Measurements from ENCODE around the gene ARFGEF2.

ARFGEF2 gene

DNA sequence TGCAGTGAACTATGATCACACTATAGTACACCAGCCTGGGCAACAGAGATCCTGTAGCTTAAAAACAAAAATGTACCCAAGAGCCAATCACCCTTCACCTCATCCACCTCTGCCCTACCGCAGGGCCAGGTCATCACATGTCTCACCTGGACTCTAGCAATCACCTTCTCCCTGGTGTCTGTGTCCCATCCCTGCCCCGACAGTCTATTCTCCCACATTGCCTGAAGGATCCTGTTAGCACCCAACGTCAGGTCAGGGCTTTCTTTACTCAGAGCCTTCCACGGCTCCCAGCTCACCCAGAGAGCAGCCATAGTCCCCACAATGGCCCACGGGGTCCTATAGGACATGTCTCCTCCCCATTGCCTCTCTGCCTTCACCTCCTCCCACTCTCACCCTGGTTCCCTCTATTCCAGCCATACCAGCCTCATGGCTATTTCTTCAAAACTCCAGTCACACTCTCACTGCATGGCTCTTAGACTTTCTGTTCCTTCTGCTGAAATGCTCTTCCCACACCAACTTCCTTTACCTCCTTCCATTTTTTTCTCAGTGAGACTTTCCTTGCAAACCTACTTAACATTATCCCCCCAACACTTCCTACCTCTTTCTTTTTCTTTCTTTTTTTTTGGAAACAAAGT lies 22.5 kb upstream of the ARFGEF2 start:
- DNase-seq (ENCODE audit: low read depth) = no peak

DNA sequence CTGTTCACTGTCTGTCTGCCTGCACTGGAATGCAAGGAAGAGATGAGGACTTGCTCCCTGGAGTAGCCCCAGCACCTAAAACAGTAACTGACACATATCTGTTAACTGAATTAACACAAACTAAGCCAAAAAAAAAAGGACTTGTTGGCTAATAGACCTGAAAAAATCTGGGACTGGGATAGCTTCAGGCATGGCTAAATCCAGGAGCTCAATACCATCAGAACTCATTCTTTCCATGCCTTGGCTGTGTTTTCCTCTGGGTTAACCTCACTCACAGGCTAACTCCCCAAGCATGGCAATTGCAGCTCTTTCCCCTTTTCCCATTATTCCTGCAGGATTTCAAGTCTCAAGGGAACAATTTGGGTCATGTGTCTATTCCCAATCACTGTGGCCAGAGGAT lies 21.6 kb upstream of the ARFGEF2 start:
- no peak for DNase-seq (ENCODE audit: low read depth)

DNA sequence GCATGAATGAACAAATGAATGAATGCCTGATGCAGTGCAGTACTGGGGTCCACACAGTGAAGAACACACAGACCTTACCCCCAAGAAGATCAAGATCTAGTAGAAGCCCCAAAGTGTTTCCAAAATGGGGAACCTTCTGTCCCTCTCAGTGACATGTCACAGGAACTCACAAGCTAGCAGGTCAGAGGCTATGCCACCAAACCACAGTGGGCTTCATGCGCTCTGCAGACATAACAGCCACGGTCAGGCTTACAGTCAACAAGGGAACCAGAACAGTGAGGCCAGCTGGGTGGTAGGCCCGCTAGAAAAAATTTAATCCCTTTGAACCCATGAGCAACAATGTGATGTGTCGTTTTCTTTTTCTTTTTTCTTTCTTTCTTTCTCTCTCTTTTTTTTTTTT lies 20.2 kb upstream of the ARFGEF2 start:
- DNase-seq (ENCODE audit: low read depth) = no peak

DNA sequence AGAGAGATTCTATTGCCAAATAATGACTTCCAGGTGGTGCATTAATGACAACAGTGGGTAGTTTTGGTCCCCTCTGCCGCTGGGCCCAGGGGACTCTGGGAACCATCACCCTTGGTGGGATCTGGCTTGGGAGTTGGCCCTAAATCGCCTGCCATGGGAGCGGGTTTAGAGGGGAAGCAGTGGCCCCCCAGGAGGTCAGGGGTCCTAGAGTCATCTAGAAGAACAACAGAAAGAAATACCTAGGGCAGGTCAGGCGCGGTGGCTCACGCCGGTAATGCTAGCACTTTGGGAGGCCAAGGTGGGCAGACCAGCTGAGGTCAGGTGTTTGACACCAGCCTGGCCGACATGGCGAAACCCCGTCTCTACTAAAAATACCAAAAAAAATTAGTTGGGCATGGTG lies 17.8 kb upstream of the ARFGEF2 start:
- DNase-seq (ENCODE audit: low read depth) = no peak

DNA sequence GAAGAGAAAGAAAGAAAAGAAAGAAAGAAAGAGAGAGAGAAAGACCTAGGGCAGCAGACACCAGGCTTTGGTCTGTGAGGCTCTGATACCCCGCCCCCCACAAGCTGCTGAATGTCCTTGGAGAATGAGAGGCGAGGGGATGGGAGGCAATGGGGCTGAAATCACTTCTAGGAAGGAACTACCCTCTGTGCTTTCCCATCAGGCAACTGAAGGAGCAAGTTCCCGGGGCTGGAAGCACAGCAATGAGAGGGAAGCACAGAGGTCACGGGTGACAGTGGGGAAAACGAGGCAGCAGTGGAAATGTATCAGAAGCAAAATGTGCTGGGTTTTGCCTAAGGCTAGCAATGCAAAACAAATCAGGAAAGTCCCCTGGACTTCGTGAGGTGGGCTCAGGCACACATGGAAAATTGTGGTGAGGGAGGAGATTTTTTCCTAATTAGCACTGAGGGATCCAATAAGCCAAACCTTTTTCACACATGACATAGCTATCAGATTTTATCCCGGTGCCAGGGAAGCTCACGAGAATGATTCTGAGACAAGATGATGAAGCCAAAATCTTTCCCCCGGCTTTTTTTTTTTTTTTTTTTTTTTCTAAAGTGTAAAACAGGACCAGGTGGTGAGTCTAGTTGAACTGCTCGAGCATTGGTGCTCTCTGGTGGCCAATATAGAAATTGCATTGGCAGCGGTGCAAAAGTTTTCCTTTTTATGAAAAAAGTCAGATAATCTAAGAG lies 16.8 kb upstream of the ARFGEF2 start:
- peak; percentile 53 for DNase-seq (ENCODE audit: low read depth)

DNA sequence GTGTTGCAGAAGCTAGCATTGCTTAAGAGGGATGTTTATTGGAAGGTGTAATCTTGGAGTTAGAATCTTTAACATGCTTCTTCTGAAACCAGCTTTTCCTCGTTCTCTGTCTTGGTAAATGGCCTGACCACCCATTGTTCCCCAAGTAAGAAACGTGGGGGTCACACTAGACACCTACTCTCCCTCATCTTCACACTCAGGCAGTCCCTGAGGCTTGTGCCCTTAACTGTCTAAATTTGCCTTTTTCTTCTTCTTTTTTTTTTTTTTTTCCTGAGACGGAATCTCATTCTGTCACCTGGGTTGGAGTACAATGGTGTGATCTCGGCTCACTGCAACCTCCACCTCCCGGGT lies 16.2 kb upstream of the ARFGEF2 start:
- no peak for DNase-seq (ENCODE audit: low read depth)

DNA sequence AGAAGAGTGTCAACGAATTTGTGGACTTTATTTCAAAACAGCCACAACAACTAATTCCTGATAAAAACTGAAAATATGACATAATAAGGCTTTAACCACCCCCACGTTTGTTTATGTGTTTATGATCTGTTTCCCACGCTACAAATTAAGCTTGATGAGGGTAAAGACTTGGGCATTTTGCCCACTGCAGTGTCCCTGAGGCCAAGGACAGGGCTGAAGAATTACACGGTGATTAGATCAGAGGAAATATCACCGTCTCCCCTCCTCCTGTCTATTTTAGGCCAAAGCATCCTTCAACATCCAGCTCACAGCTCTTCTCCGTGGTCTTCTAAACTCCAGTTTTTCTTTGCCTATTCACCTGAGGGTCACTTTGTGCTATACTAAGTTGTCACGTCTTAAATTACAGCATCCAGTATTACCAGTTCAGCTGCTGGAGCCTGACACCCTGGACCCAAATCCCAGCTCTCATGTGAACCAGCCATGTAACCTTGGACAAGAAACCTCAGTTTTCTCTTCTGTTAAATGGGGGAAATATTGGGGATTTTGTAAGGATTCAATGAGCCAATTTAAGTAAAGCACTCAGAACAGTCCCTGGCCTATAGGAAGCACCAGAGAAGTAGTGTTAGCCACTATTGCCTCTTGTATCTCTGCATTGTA lies 15.2 kb upstream of the ARFGEF2 start:
- DNase-seq (ENCODE audit: low read depth) = no peak

DNA sequence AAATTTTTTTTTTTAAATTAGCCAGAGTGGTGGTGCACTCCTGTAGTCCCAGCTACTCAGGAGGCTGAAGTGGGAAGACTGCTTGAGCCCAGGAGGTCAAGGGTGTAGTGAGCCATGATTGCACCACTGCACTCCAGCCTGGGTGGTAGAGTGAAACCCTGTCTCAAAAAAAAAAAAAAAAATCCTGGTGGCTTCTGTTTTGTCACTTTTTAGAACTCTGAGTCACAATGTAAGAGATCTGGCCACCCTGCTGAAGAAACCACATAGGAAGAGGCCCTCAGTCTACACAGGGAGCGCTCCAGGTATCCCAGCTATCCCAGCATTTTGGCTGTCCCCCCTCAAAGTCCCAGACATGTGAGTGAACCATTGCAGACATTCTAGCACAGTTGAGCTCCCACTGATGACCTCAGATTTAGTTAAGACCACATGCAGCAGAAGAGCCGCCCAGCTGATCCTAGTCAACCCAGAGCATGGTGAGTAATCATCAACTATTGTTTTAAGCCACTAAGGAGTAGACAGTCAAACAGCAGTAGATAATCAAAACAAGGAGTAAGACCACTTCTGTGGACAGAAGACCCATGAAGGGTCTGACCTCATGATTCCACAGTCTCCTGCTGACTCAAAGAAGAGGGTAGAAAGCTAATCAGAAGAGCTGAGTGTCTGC lies 12.7 kb upstream of the ARFGEF2 start:
- DNase-seq (ENCODE audit: low read depth) = no peak

DNA sequence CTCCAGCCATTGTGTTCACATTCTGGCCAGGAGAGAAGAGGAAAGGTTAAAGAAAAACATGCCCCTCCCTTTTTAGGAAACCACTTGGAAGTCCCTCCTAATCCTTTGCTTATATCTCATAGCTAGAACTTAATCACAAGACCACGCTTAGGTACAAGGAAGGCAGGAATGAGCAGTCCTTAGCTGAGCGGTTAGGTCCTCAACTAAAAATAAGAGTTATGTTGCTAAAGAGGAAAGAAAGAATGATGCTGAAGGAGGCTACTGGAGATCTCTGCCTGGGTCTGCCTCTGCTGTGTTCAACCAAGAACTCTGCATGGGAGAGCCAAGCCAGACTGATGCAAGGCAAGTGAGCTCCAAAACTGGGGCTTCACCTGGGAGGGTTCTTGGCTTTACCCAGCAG lies 11.6 kb upstream of the ARFGEF2 start:
- no peak for DNase-seq (ENCODE audit: low read depth)

DNA sequence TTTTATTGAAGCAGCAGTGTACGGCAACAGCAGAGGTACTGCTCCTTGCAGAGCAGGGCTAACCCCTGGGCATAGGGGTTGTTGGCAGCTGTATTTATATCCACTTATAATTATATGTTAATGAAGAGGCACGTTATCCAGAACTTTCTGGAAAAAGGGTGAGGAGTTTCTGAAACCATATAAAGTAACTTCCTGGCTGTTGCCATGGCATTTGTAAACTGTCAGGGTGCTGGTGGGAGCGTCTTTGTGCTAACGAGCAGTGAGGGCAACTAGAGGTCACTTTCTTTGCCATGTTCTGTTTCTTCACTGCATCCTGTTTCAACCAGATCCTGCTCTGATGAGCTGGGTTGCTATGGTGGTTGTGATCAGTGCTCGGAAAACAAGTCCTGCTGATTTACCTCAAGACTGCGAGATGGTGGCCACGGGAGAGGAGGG lies 11.1 kb upstream of the ARFGEF2 start:
- no peak for DNase-seq (ENCODE audit: low read depth)

DNA sequence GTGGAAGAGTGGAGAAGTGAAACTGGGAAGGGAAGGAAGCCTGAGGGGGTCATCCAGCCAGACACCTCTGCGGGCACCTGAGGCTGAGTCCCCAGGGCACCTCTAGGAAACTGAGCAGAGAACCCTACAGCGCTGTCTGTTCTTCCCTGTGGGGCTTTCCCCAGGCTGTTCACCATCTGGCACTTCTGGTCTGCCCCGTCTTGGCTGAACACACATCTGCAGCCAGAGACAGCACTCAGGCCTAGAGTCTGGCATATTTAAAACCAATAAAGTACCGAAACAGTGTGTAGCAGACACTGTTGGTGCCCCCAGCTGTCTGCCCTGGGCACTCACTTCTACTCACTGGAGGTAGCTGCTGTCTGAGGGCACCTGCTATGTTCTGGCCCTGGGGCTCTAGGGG lies 9.4 kb upstream of the ARFGEF2 start:
- no peak for DNase-seq (ENCODE audit: low read depth)

DNA sequence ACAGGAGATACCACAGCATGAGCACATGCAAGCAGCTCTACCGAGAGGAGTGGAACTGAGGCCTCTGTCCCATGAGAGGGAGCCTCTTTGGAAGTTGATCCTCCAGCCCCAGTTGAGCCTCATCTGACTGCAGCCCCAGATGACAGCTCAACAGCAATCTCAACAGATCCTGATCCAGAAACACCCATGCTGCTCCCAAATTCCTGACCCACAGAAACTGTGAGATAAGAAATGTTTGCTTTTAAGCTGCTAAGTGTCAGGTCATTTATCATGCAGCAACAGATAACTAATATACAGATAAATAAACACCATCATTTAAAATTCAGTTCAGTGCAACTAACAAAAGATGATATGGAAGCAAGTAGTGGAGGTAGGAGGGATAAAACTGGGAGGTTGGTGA lies 4.8 kb upstream of the ARFGEF2 start:
- DNase-seq (ENCODE audit: low read depth) = no peak

DNA sequence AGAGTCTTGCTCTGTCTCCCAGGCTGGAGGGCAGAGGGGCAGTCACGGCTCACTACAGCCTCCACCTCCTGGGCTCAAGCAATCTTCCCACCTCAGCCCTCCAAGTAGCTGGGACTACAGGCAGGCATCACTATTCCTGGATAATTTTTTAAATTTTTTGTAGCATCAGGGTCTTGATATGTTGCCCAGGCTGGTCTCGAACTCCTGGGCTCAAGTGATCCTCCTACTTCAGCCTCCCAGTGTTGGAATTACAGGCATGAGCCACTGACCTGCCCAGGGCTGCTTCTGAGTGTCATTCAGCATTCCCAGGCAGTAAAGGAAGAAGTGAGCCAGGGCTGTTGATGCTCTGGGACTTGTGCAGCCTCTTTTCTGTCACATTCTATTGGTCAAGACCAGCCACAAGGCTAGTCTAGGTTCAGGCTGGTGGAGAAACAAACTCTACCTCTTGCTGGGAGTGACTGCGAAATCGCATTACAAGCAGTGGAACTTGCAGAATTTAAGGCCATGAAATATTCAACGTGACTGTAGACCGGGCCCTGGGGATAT lies 2.1 kb upstream of the ARFGEF2 start:
- no peak for DNase-seq (ENCODE audit: low read depth)

DNA sequence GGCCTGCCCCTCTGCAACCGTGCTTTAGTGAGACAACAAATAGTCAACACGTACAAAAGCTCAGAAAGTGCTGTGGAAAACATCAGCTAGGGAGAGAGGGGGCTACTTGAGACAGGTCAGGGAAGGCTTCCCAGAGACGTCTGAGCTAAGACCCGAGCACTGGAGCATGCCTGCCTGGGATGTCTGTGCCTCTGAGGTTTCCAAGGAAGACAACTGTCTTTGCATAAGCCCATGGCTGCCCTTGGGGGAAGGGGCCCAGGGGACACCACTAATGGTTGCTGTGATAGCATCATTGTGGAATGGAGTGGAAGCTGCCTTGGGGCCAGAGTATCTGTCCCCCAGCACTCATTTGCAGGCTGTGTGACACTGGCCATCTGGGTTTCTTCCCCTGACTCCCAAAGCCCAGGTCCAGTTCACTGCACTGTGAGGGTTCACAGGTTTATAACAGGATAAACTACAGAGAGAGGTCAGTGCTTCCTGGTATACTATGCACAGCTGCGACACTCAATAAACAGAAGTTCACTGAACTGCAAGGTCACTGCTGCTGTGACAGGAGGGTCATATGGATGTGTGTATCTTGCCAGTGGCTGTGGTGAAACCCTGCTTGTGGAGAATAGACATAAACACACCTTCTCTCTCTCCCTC lies 1.5 kb upstream of the ARFGEF2 start:
- no peak for DNase-seq (ENCODE audit: low read depth)

DNA sequence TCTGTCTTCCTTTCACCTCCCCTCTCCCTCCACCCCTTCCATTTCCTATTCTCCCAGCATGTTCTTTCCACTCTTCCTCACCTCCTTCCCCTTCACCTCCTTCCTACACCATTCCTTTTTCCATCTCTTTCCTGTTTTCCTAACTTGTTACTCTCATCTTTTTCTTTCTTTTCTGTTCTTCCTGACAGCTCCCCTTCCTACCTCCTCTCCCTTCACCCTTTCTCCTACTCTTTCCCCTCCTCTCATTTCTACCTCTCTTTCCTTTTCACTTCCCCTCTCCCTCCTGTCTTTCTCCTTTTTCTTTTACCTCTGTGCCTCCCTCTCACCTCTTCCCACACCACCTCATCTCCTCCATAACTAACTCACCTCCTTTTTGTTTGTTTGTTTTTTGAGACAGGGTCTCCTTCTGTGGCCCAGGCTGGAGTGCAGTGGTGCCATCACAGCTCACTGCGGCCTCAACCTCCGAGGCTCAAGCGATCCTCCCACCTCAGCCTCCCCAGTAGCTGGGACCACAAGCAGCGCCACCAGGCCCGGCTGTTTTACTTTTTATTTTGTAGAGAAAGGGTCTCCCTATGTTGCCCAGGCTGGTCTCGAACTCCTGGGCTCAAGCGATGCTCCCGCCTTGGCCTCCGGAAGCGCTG lies 864 bp upstream of the ARFGEF2 start:
- no peak for DNase-seq (ENCODE audit: low read depth)

DNA sequence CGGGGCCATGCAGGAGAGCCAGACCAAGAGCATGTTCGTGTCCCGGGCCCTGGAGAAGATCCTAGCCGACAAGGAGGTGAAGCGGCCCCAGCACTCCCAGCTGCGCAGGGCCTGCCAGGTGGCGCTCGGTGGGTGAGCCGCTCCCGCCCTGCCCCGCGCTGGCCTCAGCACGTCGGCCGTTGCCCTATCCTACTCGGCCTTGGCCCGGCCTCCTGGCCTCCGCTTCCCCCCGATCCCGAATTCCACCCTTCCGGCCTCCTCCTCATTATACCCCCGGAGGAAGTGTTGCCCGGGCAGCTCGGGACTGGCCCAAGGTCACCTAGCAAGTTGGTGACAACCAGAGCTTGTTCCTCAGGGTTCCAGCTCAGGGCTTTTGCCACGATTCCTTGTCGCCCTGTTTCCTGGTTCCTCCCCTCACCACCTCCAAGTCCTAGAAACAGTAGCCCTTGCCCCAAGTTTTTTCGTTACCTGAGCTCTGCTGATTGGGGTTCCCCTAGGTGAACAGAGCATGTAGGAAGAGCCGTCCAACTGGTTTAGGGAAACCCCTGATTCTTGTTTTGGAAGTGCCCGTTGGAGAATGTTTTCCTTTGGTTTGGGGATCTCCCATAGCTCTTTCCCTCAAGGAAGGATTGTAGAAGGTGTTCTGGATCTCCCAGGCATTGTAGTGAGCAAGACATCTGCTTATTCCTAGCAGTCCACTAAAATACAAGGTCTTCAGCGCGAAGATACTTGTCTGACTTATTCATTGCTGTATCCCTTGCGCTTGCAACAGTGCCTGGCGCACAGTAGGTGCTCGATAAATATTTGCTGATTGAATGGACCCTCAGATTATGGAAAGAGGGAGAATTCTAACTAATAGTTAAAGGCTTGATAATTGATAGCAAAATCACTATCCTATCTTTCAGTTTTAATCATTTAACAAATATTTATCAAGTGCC lies 641 bp downstream of the ARFGEF2 start:
- DNase-seq (ENCODE audit: low read depth) = no peak

DNA sequence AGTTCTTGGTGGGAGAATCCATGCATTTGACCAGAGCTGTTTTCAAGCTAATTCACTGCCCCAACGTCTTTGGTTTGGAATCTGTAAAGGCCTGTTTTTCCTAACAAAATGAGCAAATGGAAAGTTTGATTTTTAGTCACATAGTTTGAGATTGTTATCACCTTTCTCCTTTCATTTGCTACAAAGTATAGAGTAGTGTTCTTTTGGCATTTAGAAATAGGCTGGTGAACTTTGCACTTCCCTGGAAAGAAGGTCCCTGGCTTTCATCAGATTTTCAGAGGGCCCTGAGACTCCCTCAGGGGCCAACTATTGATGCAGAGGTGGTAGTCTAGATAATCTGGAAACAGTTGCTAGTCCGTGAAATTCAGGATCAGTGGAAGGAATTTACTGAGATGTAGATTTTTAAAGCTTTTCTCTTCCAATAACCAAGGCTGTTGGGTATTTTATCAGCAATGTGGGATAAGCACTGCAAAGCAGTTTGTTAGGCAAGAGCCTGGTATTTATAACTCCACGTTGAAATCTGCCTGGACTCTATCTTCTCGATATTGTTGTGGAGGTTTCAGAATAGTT lies 1.7 kb downstream of the ARFGEF2 start:
- DNase-seq (ENCODE audit: low read depth) = no peak

DNA sequence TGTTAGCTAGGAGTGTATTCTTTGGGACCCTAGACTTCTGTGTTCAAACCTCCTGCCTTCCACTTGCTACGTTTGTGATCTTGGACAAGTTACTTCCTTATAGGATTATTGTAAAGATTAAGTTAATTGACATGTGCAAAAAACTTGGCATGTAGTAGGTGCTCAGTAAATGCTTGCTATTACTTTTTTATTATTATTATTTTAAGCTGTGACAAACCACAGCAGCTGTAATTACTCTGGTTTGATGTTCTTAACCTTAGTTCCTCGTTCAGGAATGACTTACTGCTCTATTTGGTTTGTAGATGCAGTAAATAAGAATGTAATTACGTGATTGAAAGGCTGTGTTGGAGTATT lies 3.2 kb downstream of the ARFGEF2 start:
- no peak for DNase-seq (ENCODE audit: low read depth)

DNA sequence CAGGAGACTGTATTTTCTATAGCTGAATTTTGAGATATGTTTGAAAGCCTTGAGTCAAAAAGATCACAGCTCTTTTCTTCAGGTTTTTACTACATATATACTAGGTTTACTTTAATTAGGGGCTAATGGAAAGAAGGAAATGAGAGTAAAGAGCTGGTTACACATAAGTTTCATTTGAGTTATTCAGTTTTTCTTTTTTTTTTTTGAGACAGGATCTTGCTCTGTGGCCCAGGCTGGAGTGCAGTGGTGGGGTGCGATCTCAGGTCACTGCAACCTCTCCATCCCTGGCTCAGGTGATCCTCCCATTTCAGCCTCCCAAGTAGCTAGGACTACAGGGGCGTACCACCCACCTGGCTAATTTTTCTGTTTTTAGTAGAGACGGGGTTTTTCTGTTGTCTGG lies 4.8 kb downstream of the ARFGEF2 start:
- no peak for DNase-seq (ENCODE audit: low read depth)

DNA sequence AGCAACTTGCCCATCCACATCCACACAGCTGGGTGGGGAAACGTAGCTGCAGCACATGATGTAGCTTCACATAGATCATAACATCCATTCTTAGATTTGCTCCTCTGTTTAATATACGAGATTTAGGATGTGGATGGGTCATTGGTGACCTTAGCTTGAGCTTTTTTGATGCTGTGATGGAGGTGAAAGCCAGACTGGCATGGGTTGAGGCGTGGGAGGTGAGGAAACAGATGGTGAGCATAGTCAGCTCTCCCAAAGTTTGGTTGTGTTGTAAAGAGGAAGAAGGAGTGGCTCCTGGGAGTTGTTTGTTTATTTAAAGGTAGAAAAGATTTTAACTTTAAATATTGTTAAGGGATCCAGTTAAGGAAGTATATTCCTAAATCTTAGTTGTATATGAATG lies 5.3 kb downstream of the ARFGEF2 start:
- DNase-seq (ENCODE audit: low read depth) = no peak
